Measurements from ENCODE around the gene RPTOR. TPM values are rescaled to one million over a fixed set of nuclear protein-coding genes. Genes with fewer than 3 reads are reported as not detected.

Gene RPTOR
- polyA plus RNA-seq, 1 donor (not counting 4 experiments of a cell fraction or from before 2014, with no cell fraction given), result 4.0 TPM

DNA sequence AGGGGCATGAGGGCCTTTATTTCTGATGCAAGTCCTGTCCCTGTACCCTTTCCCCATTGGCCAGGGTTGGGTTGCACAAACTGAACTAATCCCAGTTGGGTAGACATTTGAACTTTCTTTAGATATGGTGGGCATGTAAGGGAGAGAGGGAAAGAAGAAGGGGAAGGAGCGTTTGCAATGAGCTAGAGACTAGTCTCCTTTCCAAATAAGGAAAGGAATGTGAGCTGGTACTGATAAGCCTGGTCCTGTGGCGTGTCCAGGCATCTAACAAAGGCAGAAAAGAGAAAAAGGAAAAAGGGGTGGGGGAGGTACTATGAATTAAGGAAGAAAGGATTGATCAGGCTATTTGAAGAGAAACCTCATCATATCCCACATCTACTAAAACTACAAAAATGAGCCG, 467.3 kb downstream of the RPTOR start:
- no peaks in the 10 kb centered on the region for H4K20me1 ChIP-seq (ENCODE audit: control insufficient read depth, extremely low read depth, insufficient read depth, low read length)
- DNase-seq (ENCODE audit: low read depth, low spot score), result no peak
- TF ChIP-seq EZH2 (IDR thresholded peaks at IDR 0.05; ENCODE audit: low read length), result no peak
- TF ChIP-seq, protein P1, sequence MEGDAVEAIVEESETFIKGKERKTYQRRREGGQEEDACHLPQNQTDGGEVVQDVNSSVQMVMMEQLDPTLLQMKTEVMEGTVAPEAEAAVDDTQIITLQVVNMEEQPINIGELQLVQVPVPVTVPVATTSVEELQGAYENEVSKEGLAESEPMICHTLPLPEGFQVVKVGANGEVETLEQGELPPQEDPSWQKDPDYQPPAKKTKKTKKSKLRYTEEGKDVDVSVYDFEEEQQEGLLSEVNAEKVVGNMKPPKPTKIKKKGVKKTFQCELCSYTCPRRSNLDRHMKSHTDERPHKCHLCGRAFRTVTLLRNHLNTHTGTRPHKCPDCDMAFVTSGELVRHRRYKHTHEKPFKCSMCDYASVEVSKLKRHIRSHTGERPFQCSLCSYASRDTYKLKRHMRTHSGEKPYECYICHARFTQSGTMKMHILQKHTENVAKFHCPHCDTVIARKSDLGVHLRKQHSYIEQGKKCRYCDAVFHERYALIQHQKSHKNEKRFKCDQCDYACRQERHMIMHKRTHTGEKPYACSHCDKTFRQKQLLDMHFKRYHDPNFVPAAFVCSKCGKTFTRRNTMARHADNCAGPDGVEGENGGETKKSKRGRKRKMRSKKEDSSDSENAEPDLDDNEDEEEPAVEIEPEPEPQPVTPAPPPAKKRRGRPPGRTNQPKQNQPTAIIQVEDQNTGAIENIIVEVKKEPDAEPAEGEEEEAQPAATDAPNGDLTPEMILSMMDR (optimal IDR thresholded peaks at IDR 0.05 in 1 of 3, IDR thresholded peaks at IDR 0.05 in 1 of 3, conservative IDR thresholded peaks at IDR 0.05 in 1 of 3; ENCODE audit: extremely low read depth in 1 of 3, insufficient read depth in 2 of 3, low read length in 3 of 3), result no peak
- dilution Hi-C loops (cut with MboI; ENCODE audit: extremely low pct_ligation_motif_present, low sequenced_read_pairs), result no loop called here
- H3K9me1 ChIP-seq (ENCODE audit: control insufficient read depth, extremely low read depth, insufficient read depth, low read length), result no peaks in the 10 kb centered on the region
- no peaks in the 10 kb centered on the region for H3K79me2 ChIP-seq (ENCODE audit: control insufficient read depth, insufficient read depth, low read length)
- no peak overlapping the region for H3K27ac ChIP-seq (ENCODE audit: control insufficient read depth, insufficient read depth, low read length)
- H3K9ac ChIP-seq (ENCODE audit: control insufficient read depth, extremely low read depth, insufficient read depth, low read length), result no peak overlapping the region
- H3K36me3 ChIP-seq (ENCODE audit: control insufficient read depth in 2 of 2, extremely low read depth in 1 of 2, insufficient read depth in 2 of 2, low read length in 2 of 2), result no peaks in the 10 kb centered on the region
- peaks cover 8% of the 10 kb centered on the region for H3K9me3 ChIP-seq (ENCODE audit: control insufficient read depth, low read depth, low read length)
- H3K4me3 ChIP-seq (ENCODE audit: control insufficient read depth in 2 of 3, extremely low read depth in 1 of 3, insufficient read depth in 2 of 3, low read depth in 1 of 3, low read length in 3 of 3), result no peak overlapping the region
- H2AFZ ChIP-seq (ENCODE audit: control insufficient read depth, low read length), result no peak overlapping the region
- peaks cover 4% of the 10 kb centered on the region for H3K4me1 ChIP-seq (ENCODE audit: control insufficient read depth, extremely low read depth, insufficient read depth, low read length)
- H3K27me3 ChIP-seq (ENCODE audit: control insufficient read depth, extremely low read depth, insufficient read depth, low read length), result peaks cover 14% of the 10 kb centered on the region
- FAIRE-seq, result no peak
- no peak overlapping the region for H3K4me2 ChIP-seq (ENCODE audit: control insufficient read depth, extremely low read depth, insufficient read depth, low read depth, low read length)

DNA sequence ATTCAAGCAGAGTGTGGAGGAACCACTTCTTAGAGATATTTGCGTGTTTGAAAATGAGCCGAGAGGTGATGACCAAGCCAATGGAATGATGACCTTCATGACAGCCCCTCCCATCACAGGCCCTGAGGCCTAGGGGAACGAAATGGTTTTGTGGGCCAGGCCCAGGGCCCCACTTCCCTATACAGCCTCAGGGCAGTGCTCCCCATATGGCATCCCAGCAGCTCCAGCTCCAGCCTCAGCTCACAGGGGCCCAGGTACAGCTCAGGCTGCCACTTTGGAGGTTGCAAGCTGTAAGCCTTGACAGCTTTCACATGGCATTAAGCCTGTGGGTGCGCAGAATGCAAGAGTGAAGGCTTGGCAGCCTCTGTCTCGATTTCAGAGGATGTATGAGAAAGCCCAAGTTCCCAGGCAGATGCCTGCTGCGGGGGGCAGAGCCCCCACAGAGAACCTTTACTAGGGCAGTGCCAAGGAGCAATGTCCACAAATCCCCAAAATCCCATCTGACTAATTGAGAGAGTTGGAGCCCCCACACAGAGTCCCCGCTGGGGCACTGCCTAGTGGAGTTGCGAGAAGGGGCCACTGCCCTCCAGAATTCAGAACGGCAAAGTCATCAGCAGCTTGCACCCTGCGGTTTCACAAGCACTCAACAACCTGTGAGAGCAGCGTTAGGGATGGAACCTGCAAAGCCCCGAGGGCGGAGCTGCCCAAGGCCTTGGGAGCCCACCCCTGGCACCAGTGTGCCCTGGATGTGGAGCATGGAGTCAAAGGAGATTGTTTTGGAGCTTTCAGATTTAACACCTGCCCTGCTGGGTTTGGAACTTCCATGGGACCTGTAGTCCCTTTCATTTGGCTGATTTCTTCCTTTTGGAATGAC, 468.2 kb downstream of the RPTOR start:
- FAIRE-seq (no peak), DNase-seq (ENCODE audit: low read depth, low spot score) (no peak)
- Histone ChIP-seq H3K27me3 (ENCODE audit: control insufficient read depth, extremely low read depth, insufficient read depth, low read length) (peaks cover 9% of the 10 kb centered on the region), H3K9ac (ENCODE audit: control insufficient read depth, extremely low read depth, insufficient read depth, low read length) (no peak overlapping the region), H3K9me1 (ENCODE audit: control insufficient read depth, extremely low read depth, insufficient read depth, low read length) (no peaks in the 10 kb centered on the region), H4K20me1 (ENCODE audit: control insufficient read depth, extremely low read depth, insufficient read depth, low read length) (no peaks in the 10 kb centered on the region), H2AFZ (ENCODE audit: control insufficient read depth, low read length) (no peak overlapping the region), H3K4me1 (ENCODE audit: control insufficient read depth, extremely low read depth, insufficient read depth, low read length) (peaks cover 5% of the 10 kb centered on the region), H3K4me2 (ENCODE audit: control insufficient read depth, extremely low read depth, insufficient read depth, low read depth, low read length) (no peak overlapping the region), H3K4me3 (ENCODE audit: control insufficient read depth in 2 of 3, extremely low read depth in 1 of 3, insufficient read depth in 2 of 3, low read depth in 1 of 3, low read length in 3 of 3) (no peak overlapping the region), H3K36me3 (ENCODE audit: control insufficient read depth in 2 of 2, extremely low read depth in 1 of 2, insufficient read depth in 2 of 2, low read length in 2 of 2) (no peaks in the 10 kb centered on the region), H3K9me3 (ENCODE audit: control insufficient read depth, low read depth, low read length) (peaks cover 8% of the 10 kb centered on the region), H3K27ac (ENCODE audit: control insufficient read depth, insufficient read depth, low read length) (no peak overlapping the region), H3K79me2 (ENCODE audit: control insufficient read depth, insufficient read depth, low read length) (no peaks in the 10 kb centered on the region)
- TF ChIP-seq, protein P1 (optimal IDR thresholded peaks at IDR 0.05 in 1 of 3, IDR thresholded peaks at IDR 0.05 in 1 of 3, conservative IDR thresholded peaks at IDR 0.05 in 1 of 3; ENCODE audit: extremely low read depth in 1 of 3, insufficient read depth in 2 of 3, low read length in 3 of 3), result no peak
- TF ChIP-seq EZH2 (IDR thresholded peaks at IDR 0.05; ENCODE audit: low read length), result no peak
- dilution Hi-C loops (cut with MboI; ENCODE audit: extremely low pct_ligation_motif_present, low sequenced_read_pairs), result no loop called here

All from keratinocyte (primary cell).